A549 (cell line): Measurements from ENCODE around the gene POLE.

ENCODE experiments used
- EP300 ChIP-seq, 2 experiments: fragments of >200 bp; sonication (Bioruptor Twin); formaldehyde crosslinking; IDR thresholded peaks; 2 replicates in 1 of 2; 3 replicates in 1 of 2; pipeline ENCODE4 v1.6.1; 2016 to 2017
- MAZ ChIP-seq: fragments of 150-350 bp; IDR thresholded peaks from 2 replicates; pipeline ENCODE4 v1.6.1; 2014; ENCODE audit warnings: antibody characterized with exemption, low read depth, low read length, borderline replicate concordance
- MYC ChIP-seq: IDR thresholded peaks from 2 replicates; pipeline ENCODE4 v1.6.1; 2012; ENCODE audit warnings: mild to moderate bottlenecking, inconsistent platforms, low read length, improper control_type of control experiment, borderline replicate concordance
- POLR2A ChIP-seq: IDR thresholded peaks from 2 replicates; pipeline ENCODE4 v1.6.1; 2012; ENCODE audit warnings: mild to moderate bottlenecking, low read length
- POLR2AphosphoS2 ChIP-seq: conservative IDR thresholded peaks from 2 replicates; pipeline ENCODE4 v1.6.1; 2012; ENCODE audit warnings: low read length, improper control_type of control experiment, inconsistent platforms
- RAD21 ChIP-seq, 2 experiments: fragments of >200 bp in 1 of 2; sonication (Bioruptor Twin) in 1 of 2; formaldehyde crosslinking in 1 of 2; IDR thresholded peaks in 1 of 2; conservative IDR thresholded peaks in 1 of 2; 2 replicates in 1 of 2; 3 replicates in 1 of 2; pipeline ENCODE4 v1.6.1; 2012 to 2018; ENCODE audit warnings: inconsistent platforms in 1 of 2
- ZFP36 ChIP-seq: fragments of 450-650 bp; IDR thresholded peaks from 2 replicates; pipeline ENCODE4 v1.6.1; 2014; ENCODE audit warnings: borderline replicate concordance; ENCODE audit not compliant: partially characterized antibody
- TF ChIP-seq, protein P1 (sequence below): fragments of >200 bp; sonication (Bioruptor Twin); formaldehyde crosslinking; IDR thresholded peaks from 3 replicates; pipeline ENCODE4 v1.5.1; 2016
- TF ChIP-seq, protein P2 (sequence below): fragments of >200 bp; sonication (Bioruptor Twin); formaldehyde crosslinking; IDR thresholded peaks from 3 replicates; pipeline ENCODE4 v1.6.1; 2016
- TF ChIP-seq, protein P3 (sequence below): IDR thresholded peaks from 2 replicates; pipeline ENCODE4 v1.6.1; 2012; ENCODE audit warnings: low read depth, borderline replicate concordance
- TF ChIP-seq, protein P4 (sequence below): IDR thresholded peaks from 2 replicates; pipeline ENCODE4 v1.6.1; 2012
- TF ChIP-seq, protein P5 (sequence below): fragments of 200-600 bp; sonication (generic); IDR thresholded peaks from 2 replicates; pipeline ENCODE4 v1.6.1; 2016; ENCODE audit warnings: antibody characterized with exemption, mild to moderate bottlenecking, moderate library complexity

DNA sequence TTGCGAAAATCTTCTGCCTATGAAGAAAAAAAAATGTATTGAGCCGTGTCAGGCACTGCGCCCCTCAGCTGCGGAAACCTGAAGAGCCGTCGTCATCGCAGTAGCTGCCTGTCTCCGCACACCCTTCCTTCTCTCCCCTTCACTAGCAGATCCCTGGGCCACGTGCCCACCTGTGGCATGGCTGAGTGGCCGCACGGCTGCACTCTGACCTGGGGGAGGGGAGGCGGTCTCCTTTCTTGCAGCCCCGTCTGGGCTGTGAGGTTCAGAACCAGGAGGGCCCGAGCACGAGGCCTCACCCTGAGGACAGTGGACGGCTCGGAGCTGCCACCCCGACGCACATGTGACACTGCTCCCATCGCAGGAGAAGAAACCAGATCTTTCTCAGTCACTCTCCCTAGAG lies 48.4 kb upstream of the POLE start:
- no peak for TF ChIP-seq MAZ
- TF ChIP-seq, protein P1, sequence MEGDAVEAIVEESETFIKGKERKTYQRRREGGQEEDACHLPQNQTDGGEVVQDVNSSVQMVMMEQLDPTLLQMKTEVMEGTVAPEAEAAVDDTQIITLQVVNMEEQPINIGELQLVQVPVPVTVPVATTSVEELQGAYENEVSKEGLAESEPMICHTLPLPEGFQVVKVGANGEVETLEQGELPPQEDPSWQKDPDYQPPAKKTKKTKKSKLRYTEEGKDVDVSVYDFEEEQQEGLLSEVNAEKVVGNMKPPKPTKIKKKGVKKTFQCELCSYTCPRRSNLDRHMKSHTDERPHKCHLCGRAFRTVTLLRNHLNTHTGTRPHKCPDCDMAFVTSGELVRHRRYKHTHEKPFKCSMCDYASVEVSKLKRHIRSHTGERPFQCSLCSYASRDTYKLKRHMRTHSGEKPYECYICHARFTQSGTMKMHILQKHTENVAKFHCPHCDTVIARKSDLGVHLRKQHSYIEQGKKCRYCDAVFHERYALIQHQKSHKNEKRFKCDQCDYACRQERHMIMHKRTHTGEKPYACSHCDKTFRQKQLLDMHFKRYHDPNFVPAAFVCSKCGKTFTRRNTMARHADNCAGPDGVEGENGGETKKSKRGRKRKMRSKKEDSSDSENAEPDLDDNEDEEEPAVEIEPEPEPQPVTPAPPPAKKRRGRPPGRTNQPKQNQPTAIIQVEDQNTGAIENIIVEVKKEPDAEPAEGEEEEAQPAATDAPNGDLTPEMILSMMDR = no peak
- TF ChIP-seq, protein P2, sequence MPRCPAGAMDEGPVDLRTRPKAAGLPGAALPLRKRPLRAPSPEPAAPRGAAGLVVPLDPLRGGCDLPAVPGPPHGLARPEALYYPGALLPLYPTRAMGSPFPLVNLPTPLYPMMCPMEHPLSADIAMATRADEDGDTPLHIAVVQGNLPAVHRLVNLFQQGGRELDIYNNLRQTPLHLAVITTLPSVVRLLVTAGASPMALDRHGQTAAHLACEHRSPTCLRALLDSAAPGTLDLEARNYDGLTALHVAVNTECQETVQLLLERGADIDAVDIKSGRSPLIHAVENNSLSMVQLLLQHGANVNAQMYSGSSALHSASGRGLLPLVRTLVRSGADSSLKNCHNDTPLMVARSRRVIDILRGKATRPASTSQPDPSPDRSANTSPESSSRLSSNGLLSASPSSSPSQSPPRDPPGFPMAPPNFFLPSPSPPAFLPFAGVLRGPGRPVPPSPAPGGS = no peak
- no peak for TF ChIP-seq POLR2A
- TF ChIP-seq RAD21 (conservative IDR thresholded peaks at IDR 0.05 in 1 of 2, IDR thresholded peaks at IDR 0.05 in 1 of 2) = no peak
- TF ChIP-seq EP300 (IDR thresholded peaks at IDR 0.05) = no peak
- TF ChIP-seq ZFP36 = no peak
- TF ChIP-seq, protein P3, sequence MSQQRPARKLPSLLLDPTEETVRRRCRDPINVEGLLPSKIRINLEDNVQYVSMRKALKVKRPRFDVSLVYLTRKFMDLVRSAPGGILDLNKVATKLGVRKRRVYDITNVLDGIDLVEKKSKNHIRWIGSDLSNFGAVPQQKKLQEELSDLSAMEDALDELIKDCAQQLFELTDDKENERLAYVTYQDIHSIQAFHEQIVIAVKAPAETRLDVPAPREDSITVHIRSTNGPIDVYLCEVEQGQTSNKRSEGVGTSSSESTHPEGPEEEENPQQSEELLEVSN = no peak
- TF ChIP-seq, protein P4, sequence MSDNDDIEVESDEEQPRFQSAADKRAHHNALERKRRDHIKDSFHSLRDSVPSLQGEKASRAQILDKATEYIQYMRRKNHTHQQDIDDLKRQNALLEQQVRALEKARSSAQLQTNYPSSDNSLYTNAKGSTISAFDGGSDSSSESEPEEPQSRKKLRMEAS = no peak
- TF ChIP-seq, protein P5, sequence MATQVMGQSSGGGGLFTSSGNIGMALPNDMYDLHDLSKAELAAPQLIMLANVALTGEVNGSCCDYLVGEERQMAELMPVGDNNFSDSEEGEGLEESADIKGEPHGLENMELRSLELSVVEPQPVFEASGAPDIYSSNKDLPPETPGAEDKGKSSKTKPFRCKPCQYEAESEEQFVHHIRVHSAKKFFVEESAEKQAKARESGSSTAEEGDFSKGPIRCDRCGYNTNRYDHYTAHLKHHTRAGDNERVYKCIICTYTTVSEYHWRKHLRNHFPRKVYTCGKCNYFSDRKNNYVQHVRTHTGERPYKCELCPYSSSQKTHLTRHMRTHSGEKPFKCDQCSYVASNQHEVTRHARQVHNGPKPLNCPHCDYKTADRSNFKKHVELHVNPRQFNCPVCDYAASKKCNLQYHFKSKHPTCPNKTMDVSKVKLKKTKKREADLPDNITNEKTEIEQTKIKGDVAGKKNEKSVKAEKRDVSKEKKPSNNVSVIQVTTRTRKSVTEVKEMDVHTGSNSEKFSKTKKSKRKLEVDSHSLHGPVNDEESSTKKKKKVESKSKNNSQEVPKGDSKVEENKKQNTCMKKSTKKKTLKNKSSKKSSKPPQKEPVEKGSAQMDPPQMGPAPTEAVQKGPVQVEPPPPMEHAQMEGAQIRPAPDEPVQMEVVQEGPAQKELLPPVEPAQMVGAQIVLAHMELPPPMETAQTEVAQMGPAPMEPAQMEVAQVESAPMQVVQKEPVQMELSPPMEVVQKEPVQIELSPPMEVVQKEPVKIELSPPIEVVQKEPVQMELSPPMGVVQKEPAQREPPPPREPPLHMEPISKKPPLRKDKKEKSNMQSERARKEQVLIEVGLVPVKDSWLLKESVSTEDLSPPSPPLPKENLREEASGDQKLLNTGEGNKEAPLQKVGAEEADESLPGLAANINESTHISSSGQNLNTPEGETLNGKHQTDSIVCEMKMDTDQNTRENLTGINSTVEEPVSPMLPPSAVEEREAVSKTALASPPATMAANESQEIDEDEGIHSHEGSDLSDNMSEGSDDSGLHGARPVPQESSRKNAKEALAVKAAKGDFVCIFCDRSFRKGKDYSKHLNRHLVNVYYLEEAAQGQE = no peak
- no peak for TF ChIP-seq MYC
- no peak for TF ChIP-seq POLR2AphosphoS2
